Raji (cell line): ENCODE measurements around the gene ACP3.

ENCODE experiments used
- POLR2A ChIP-seq: IDR thresholded peaks from 2 replicates; pipeline ENCODE4 v1.6.1; 2011; ENCODE audit warnings: low read depth, low read length, control low read depth; ENCODE audit not compliant: insufficient read depth

Gene ACP3

DNA sequence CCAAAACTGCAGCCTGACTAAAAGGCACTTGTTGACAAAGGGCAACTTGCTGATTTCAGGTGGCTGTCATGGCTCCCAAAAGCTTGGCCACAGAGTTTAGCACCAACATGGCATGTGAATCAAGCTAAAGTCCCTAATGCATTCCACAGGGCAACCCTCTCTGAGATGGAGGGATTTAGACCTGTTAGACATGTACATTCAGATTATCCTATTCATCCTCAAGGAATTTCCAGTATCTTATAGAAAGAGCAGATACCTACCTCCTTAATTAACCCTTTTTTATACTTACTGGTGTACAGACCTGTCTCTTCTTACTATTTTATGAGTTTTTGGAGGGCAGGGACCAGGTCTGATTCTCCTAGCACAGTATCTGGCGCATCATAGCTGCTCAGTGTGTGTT lies 31.3 kb downstream of the ACP3 start:
- TF ChIP-seq POLR2A: no peak

DNA sequence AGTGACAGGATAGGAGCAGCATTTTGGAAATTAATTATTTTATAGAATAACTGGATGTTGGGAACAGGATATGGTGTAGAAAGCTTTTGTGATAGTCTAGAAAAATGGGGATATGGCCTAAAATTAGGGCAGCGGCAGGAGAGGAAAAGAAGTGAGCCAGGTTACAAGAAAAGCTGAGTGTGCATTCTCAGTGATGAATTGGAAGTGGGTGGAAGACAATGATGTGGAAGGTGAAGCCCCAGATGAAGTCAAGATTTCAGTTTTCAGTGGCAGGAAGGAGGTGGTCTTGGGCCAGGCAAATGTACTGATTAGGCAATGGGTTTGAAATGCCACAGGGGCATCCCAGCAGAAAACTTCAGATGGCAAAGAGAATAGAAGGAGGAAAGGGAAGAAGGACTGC lies 33.6 kb downstream of the ACP3 start:
- TF ChIP-seq POLR2A: no peak

DNA sequence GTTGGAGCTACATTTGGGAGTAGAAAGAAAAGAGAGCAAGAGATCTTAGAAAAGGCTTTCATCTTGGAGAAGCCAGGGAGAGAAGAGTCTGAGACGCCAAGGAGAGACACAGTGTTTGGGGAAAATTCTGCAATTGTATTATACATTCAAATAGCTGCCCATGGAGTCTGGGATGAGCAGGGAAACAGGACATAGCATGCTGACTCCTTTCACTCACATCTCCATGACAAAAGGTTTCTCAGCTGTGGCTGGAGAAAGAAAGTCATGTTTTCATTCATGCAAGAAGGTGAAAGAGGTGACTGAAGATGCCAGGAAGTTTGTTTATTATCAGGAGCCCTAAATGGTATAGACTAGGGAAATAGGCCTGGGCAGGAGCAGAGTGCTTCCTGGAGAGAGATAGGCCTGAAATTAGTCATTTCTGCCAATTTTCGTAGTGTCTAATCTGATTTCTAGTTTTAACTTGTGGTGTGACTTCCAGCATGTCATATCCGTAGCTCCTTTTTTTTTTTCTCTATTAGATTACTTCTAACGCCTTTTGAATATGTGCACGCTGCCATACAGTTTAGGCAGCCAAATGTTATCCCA lies 34.1 kb downstream of the ACP3 start:
- no peak for TF ChIP-seq POLR2A

DNA sequence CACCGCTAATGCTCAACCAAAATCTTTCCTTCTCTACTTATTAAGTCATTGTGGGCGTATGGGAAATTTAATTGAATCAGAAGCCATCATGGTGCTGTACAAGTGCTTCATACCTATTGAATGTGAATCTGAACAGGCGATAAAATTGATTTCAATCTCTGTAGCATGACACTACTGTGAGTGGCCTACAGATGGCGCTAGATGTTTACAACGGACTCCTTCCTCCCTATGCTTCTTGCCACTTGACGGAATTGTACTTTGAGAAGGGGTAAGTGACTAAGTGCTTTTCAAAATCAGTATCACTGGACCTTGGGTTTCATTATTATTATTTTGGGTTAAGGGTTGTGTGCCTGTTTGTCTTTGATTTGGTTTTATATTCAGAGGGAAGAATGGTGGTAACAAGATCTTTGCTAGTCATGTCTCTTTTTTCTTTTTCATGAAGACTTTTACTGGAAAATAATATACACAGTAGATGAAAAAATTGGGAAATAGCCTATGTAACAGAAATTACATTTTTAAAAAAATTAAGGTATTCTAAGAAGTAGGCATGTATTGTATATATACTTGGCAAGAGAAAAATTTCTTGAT lies 35.4 kb downstream of the ACP3 start:
- TF ChIP-seq POLR2A: no peak

DNA sequence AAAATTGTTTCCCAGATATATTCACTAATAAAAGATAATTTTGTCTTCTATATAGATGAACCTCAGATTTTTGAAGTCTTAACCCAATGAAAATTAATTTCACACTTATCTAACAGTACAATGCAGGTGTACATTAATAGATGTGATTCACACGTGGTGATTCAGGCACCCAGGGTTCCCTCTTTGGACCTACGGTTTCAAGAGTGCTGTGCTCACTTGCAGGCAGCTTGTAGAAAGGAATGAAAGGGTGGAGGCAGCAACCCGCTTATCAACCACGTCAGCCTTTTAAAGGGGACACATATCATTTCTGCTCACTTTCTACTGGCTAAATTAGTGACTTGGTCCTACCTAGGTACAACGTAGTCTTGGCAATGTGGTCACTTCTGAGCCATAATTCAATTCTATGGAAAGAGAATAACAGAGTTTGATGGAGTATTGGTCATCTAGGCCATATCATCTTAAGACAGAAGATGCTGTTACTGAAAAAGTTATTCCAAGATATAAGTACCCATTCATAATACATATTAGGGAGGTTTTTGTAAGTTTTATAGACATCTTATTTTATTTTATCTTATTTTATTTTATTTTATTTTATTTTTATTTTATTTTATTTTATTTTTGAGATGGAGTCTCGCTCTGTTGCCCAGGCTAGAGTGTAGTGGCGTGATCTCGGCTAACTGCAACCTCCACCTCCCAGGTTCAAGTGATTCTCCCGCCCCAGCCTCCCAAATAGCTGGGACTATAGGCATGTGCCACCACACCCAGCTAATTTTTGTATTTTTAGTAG lies 37.9 kb downstream of the ACP3 start:
- no peak for TF ChIP-seq POLR2A

DNA sequence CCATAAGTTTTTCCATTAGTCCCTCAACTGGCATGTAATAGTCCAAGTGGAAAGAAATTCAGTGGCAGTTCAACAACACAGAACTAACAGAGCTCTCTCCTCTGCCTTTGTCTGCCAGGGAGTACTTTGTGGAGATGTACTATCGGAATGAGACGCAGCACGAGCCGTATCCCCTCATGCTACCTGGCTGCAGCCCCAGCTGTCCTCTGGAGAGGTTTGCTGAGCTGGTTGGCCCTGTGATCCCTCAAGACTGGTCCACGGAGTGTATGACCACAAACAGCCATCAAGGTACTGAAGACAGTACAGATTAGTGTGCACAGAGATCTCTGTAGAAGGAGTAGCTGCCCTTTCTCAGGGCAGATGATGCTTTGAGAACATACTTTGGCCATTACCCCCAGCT lies 39.4 kb downstream of the ACP3 start:
- TF ChIP-seq POLR2A: no peak

DNA sequence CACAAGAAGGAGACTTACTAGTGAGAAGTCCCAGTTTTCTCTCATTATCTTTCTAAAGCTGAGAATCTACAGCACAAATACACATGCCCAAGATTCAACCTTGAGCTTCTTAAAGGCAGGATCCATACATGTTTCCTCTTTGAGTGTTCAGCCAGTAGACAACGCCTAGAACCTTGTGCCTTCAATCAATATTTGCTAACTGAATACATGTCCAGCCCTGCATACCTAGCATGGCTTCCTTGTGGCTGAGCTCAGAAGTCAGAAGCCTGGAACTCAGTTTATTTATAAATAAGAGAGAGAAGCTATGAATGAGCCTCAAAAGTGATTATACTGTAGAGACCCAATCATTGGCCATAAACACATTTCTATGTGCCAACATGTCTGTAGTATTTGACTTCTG lies 43.5 kb downstream of the ACP3 start:
- no peak for TF ChIP-seq POLR2A

DNA sequence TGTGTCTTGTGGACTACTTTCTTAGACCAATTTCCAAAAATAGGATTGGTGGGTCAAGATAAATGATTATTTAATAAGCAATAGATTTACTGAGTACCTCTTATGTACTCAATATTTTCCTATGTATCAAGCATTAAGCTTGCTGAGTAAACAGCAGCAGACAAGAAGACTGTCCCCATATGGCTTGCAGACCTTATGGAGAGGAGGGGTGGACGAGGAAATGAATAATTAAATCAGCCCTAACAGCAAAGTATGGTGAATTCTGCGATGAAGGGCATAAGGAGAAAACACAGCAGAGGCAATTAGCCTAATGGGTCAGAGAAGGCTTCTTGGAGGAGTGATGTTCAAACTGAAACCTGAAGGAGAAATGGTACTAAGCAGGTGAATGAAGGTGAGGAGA lies 45.1 kb downstream of the ACP3 start:
- TF ChIP-seq POLR2A: no peak

DNA sequence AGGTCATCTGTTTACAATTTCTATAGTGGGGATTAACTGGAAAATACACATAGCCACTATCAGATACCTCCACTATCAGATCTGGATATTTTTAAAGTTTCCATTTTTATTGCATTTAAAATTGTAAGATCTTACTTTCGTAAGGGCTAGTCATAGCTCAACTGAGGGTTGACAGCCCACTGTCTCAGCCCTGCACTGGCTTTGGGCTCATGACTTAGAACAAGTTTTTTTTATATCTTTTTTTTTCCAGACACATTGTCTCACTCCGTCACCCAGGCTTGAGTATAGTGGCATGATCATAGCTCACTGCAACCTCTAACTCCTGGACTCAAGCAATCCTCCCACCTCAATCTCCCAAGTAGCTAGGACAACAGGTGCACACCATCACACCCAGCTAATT lies 51.3 kb downstream of the ACP3 start:
- no peak for TF ChIP-seq POLR2A

DNA sequence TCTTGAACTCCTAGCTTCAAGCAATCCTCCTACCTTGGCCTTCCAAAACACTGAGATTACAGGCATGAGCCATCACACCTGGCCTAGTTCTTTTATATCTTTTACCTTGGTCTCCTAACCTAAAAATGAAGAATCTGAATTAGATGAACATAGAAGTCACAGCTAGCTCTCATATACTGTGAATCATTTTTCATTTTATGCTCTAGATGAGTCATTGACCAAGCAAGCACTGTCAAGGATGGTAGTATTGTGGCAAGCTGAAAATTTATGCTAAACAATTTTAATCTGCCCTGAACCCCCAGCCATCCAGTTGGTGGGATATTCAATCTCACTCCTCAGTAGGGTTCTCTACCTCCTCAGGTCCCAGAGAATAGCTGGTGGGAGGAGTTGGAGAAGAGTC lies 51.8 kb downstream of the ACP3 start:
- no peak for TF ChIP-seq POLR2A

DNA sequence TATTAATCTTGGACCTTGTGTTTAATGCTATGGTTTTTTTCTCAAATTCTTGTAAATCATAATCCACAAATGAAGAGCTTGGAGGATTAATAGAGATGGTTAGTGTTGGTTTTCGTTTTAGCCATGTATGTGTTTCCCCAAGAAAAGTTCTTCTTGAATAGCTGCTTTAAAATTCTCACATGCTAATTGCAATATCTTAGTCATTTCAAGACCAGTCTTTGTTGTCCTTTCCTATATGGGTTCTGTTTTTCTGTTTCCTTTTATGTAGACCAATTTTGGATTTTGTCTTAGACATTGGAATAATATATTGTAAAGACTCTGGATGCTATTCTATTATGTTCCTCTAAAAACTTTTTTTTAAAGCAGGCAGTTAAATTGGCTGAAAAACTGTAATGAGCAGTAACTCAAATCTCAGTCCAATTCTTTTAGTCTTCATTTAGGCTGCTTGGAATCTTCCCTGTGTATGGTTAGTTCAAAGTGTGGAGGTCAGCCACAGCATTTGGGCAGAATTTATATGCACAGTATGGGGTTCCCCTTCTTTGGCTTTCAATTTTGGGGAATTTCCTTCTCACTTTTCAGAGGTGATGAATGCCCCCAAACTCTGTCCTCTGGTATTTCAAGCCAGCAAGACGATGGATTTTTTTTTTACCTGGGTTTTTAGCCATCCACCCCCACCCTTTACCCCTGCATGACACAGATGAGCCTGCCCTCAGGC lies 61.0 kb downstream of the ACP3 start:
- no peak for TF ChIP-seq POLR2A

DNA sequence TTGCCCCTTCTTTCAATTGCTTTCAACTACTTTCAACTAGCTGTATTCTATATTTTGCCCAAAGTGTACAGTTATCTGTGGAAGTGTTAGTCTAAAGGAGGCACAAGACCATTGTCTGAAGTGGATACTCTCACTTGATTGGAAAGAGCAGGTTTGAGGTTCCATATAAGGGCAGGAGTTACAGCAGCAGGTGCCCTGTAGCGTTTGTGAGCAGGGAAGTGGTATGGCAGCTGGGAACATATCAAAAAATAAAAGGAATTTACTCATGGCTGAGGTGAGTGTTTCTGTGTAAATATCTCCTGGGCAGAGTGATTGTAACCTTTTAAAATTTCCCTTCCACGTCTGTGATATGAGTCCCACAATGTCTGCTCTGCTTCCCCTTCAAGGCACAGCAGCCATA lies 61.6 kb downstream of the ACP3 start:
- TF ChIP-seq POLR2A: no peak

DNA sequence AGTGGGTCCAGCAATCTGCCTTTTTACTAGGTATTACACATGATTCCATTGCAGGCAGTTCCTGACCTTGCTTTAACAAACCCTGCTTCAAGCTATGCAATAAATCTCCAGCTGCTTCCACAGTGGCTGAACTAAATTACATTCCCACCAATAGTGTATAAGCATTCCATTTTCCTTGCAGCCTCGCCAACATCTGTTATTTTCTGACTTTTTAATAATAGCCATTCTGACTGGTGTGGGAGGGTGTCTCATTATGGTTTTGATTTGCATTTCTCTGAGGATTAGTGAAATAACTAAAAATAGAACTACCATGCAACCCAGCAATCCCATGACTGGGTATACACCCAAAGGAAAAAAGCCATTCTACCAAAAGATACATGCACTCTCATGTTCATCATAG lies 63.7 kb downstream of the ACP3 start:
- no peak for TF ChIP-seq POLR2A

DNA sequence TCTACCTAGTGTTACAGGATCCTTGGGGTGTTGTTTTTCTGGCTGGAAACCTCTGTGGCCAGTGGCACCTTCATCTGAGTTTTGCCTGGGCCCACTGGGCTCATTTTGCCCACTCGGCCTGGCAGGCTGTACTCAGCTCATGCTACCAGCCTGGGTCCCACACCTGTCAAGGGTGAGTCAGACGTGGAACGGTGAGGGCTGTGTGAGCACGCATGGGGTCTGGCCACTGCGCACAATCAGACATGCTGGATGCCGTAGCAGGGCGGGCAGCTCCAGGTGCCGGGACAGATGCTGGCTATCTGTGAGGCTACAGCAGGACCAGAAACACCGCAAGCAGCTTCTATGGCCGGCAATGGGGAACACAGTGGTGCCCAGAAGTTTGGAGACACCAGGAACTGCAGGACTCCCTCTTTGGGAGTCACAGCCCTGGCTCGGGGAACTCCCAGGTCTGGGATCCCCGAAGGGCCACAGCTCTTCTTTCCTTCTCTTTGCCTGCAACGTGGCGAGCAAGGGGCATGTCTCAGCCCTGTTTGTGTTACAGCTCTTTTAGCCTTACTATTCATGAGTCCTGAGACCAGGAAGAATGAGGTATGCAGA lies 64.2 kb downstream of the ACP3 start:
- TF ChIP-seq POLR2A: no peak

DNA sequence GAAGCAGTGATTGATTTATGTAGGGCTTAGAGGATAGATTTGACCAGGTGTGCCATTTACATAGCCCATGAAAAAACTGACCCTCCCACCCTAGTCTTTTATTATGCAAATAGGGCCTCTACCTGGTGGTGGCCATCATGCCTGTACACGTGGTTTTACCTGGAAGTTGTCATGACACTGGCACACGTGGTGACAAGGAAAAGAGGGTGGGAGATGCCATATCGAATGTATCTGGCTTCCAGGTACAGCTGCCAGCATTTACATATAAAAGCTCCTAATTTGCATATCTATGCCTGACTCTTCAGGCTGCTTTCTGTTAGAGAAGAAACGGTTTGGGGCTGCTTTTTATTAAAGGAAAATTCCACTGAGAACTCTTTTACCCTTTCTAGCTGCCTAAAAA lies 65.1 kb downstream of the ACP3 start:
- no peak for TF ChIP-seq POLR2A
